Measurements from ENCODE around the gene THRB.

DNA sequence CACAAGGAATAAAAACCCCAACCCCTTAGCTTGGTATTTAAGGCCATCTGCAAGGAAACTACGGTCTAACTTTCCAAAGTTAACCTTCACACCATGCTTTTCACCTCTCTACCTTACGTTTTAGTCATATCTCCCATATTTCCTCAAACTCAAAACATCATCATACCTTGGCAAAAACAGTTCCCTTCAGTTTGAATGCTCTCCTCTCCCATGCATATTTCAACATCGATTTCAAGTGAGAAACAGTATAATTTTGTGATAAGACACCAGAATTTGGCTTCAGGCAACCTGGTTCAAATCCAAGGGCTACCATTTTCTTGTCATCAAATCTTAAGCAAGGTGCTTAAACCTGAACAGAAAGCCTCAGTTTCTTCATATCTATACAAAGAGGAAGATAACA, 108.2 kb downstream of the THRB start:
- TF ChIP-seq, protein P1, sequence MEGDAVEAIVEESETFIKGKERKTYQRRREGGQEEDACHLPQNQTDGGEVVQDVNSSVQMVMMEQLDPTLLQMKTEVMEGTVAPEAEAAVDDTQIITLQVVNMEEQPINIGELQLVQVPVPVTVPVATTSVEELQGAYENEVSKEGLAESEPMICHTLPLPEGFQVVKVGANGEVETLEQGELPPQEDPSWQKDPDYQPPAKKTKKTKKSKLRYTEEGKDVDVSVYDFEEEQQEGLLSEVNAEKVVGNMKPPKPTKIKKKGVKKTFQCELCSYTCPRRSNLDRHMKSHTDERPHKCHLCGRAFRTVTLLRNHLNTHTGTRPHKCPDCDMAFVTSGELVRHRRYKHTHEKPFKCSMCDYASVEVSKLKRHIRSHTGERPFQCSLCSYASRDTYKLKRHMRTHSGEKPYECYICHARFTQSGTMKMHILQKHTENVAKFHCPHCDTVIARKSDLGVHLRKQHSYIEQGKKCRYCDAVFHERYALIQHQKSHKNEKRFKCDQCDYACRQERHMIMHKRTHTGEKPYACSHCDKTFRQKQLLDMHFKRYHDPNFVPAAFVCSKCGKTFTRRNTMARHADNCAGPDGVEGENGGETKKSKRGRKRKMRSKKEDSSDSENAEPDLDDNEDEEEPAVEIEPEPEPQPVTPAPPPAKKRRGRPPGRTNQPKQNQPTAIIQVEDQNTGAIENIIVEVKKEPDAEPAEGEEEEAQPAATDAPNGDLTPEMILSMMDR (IDR thresholded peaks at IDR 0.05) = no peak
- TF ChIP-seq POLR2A (IDR thresholded peaks at IDR 0.05) (no peak), POLR2AphosphoS5 (IDR thresholded peaks at IDR 0.05; ENCODE audit: insufficient read depth in 1 of 2, low read depth in 1 of 2) (no peak)

Data from vagina (tissue), 2 donors.